ENCODE measurements around the gene ZBTB8A. TPM values are rescaled to one million over a fixed set of nuclear protein-coding genes. Genes with fewer than 3 reads are reported as not detected.

ZBTB8A gene
- total and polyA plus RNA-seq, 10 of the 15 experiments (the other 5 are each of a cell fraction or from before 2014, with no cell fraction given) = 0.48 to 4.7 (median 2.4) TPM

GRCh38 chr1:32600034-32600433 lies 60.8 kb downstream of the ZBTB8A start:
- DNase-seq (ENCODE audit: low read depth, low spot score) (no peak), FAIRE-seq (no peak)
- WGBS (ENCODE audit: insufficient coverage, insufficient replicate concordance, low lambda C conversion rate, missing lambda C conversion rate) = 79% methylated on average over 2 of the region's 2 CpGs

More at GRCh38 chr1:32600034-32600433, 60.8 kb downstream of the ZBTB8A start:
- ChIA-PET CTCF (interaction anchor here (1.4 kb wide), 1 partner anchor 113 kb away, joined by 4 read pairs; no protein-coding TSS in a partner anchor), POLR2A (no interaction called here), SMC1A (ENCODE audit: uncharacterized antibody, unreplicated experiment) (interaction anchor here (1.2 kb wide), 1 partner anchor 80 kb away, joined by 4 read pairs; no protein-coding TSS in a partner anchor), RAD21 (ENCODE audit: unreplicated experiment) (interaction anchor here (1.0 kb wide), 1 partner anchor 80 kb away, joined by 6 read pairs; no protein-coding TSS in a partner anchor)
- no peak for ATAC-seq
- Histone ChIP-seq H3K27me3 (replicated peaks in 1 of 2; ENCODE audit: control insufficient read depth in 2 of 2, insufficient read depth in 2 of 2, low read length in 1 of 2) (no peaks in the 10 kb centered on the region), H3K36me3 (ENCODE audit: control insufficient read depth in 2 of 2, insufficient read depth in 2 of 2, low read length in 1 of 2) (no peaks in the 10 kb centered on the region), H2AFZ (ENCODE audit: control insufficient read depth, low read depth, low read length) (no peak overlapping the region), H3K79me2 (ENCODE audit: control insufficient read depth, insufficient read depth, low read length) (no peaks in the 10 kb centered on the region), H3K27ac (ENCODE audit: control insufficient read depth, insufficient read depth) (no peak overlapping the region), H3K9me3 (replicated peaks; ENCODE audit: control insufficient read depth, insufficient read depth, low read length) (no peaks in the 10 kb centered on the region), H3K4me2 (ENCODE audit: control insufficient read depth, insufficient read depth) (no peak overlapping the region), H4K20me1 (ENCODE audit: control insufficient read depth, insufficient read depth) (no peaks in the 10 kb centered on the region), H3K9ac (ENCODE audit: control insufficient read depth, insufficient read depth, low read length) (no peak overlapping the region), H3K4me1 (ENCODE audit: control insufficient read depth, insufficient read depth, low read length) (no peaks in the 10 kb centered on the region), H3K4me3 (no peak overlapping the region)
- in situ Hi-C loops (cut with MboI) (no loop called here), intact Hi-C loops (cut with micrococcal nuclease; ENCODE audit: unreplicated experiment) (no loop called here)
- BruUV-seq (replicated peaks) = no TSS peak
- no peak for TF ChIP-seq ZBTB11 (CRISPR knock-in tag; IDR thresholded peaks at IDR 0.05)
- TF ChIP-seq MTA3 (IDR thresholded peaks at IDR 0.05; ENCODE audit: borderline replicate concordance, low read length) = no peak
- no peak for TF ChIP-seq NFIC (IDR thresholded peaks at IDR 0.05; ENCODE audit: low read depth, low read length)
- no peak for TF ChIP-seq SPI1 (IDR thresholded peaks at IDR 0.05; ENCODE audit: borderline replicate concordance, insufficient read depth, low read depth, low read length)
- no peak for TF ChIP-seq LARP7 (IDR thresholded peaks at IDR 0.05)
- no peak for TF ChIP-seq NBN (IDR thresholded peaks at IDR 0.05)
- no peak for TF ChIP-seq SIX5 (IDR thresholded peaks at IDR 0.05; ENCODE audit: low read depth, low read length, severe bottlenecking)
- no peak for TF ChIP-seq ATF2 (IDR thresholded peaks at IDR 0.05; ENCODE audit: low read length)
